ENCODE measurements around the gene MCF2.

Gene MCF2

DNA sequence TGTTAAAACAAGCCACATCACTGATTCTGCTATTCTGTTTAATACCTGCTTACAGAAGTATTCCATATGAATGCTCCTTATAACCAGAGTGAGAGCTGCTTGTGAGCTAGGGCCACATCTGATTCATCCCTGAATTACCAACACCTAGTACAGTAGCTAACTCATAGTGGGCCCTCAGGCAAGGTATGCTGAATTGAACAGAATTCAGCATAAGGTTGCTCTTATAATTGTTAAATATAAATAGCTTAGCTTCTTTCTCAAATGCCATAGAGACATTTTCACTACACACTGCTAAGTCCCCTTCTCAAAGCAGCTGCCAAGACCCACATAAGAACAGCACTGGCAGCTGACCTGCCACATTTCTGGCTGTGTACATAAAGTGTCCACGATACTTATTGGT lies 27.0 kb upstream of the MCF2 start:
- Histone ChIP-seq H3K27ac (no peak overlapping the region), H3K4me3 (no peak overlapping the region)
- no peak for DNase-seq (ENCODE audit: low spot score)
- TF ChIP-seq, protein P1, sequence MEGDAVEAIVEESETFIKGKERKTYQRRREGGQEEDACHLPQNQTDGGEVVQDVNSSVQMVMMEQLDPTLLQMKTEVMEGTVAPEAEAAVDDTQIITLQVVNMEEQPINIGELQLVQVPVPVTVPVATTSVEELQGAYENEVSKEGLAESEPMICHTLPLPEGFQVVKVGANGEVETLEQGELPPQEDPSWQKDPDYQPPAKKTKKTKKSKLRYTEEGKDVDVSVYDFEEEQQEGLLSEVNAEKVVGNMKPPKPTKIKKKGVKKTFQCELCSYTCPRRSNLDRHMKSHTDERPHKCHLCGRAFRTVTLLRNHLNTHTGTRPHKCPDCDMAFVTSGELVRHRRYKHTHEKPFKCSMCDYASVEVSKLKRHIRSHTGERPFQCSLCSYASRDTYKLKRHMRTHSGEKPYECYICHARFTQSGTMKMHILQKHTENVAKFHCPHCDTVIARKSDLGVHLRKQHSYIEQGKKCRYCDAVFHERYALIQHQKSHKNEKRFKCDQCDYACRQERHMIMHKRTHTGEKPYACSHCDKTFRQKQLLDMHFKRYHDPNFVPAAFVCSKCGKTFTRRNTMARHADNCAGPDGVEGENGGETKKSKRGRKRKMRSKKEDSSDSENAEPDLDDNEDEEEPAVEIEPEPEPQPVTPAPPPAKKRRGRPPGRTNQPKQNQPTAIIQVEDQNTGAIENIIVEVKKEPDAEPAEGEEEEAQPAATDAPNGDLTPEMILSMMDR (IDR thresholded peaks at IDR 0.05) = no peak

DNA sequence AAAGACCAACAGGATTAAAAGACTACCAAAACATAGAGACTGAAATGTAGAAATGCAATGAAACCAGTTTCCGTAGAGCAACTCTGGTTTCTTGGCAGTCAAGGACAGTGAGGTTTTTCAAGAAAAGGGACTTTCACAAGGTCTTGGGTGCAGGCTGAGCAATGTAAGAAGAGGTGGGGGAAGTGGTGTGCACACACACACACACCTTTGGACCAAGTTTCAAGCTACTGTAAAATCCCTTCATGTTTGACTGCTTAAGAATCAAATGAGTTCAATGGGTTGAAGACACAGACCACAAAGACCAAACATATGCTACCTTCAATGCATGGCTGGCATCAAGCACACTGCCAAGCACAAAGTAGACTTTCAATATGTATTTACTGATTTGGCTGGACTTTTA lies 17.8 kb upstream of the MCF2 start:
- Histone ChIP-seq H3K4me3 (no peak overlapping the region), H3K27ac (no peak overlapping the region)
- TF ChIP-seq, protein P1 (IDR thresholded peaks at IDR 0.05) = no peak
- no peak for DNase-seq (ENCODE audit: low spot score)

DNA sequence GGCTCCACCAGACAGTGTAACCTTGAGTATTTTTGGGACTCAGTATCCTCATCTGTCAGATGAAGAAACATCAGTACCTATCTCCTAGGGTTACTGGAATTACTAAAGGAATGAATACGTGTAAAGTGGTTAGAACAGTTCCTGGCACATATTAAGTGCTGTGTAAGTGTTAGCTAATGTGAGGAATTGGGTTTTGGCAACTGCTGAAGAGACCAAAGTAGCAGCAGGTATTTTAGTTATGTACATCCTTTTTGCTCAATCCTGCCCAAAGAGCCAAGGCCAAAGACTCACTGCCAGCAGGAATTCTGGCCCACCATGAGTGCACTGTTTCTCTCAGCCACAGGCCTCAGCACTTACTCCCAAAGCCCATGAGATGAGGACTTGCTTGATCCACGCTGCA lies 16.7 kb upstream of the MCF2 start:
- Histone ChIP-seq H3K4me3 (no peak overlapping the region), H3K27ac (no peak overlapping the region)
- no peak for DNase-seq (ENCODE audit: low spot score)
- TF ChIP-seq, protein P1 (IDR thresholded peaks at IDR 0.05) = no peak

DNA sequence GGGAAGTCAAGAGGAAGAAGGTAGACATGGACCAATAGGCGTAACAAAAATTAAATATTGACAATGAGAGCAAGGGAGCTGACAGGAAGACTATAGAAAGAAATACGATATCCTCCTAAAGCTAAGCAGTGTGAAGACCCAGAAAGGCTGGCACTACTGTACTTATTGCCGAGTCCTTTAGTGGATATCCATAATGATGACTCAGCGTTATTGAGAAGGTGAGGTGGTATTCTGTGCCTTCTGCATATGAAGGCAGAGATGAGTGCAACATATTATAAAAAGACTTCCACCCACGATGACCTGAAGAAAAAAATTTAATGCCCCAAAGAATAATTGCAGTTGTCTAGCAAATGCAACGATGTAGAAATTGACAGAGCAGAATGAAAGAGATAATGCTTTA lies 13.0 kb upstream of the MCF2 start:
- TF ChIP-seq, protein P1 (IDR thresholded peaks at IDR 0.05) = no peak
- no peak for DNase-seq (ENCODE audit: low spot score)
- H3K27ac ChIP-seq = no peak overlapping the region
- no peak overlapping the region for H3K4me3 ChIP-seq

DNA sequence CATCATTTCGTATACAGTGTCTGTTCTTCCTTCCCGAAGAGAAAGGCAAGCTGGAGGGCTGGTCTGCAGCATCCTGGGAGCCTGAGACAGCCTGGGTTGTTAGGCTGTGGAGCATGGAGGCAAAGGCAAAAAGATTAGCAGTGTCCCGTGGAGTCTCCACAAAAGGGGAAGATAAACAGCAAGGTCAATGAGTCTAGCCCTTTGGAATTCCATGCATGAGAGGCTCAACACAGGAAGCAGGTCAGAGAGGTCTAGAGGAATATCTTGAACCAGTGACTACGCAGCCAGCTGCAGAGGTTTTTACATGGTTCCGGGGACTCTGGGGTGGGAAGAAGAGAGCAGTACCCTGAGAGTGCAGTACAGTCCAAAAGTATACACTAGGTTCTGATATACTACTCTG lies 12.2 kb upstream of the MCF2 start:
- TF ChIP-seq, protein P1 (IDR thresholded peaks at IDR 0.05) = no peak
- no peak for DNase-seq (ENCODE audit: low spot score)
- Histone ChIP-seq H3K4me3 (no peak overlapping the region), H3K27ac (no peak overlapping the region)

DNA sequence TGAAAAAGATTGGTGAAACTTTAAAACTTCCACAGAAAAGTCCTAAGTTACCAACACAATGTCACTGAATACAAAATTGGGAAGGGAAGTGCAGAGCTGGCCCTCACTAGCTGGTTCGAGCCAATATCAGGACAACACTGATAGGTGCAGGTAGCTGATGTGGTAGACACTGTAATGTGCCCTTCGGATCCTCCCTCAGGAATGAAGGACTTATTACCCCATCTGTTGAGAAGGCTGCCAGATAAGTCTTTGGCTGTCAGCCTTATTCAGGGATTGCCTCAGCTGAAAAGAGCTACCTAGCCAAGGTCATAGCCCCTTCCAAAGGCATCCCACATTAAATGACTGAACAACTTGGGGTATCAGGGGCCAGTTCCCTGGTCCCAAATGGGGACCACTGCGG lies 5.3 kb downstream of the MCF2 start:
- Histone ChIP-seq H3K27ac (no peak overlapping the region), H3K4me3 (no peak overlapping the region)
- DNase-seq (ENCODE audit: low spot score) = no peak
- TF ChIP-seq, protein P1 (IDR thresholded peaks at IDR 0.05) = no peak

DNA sequence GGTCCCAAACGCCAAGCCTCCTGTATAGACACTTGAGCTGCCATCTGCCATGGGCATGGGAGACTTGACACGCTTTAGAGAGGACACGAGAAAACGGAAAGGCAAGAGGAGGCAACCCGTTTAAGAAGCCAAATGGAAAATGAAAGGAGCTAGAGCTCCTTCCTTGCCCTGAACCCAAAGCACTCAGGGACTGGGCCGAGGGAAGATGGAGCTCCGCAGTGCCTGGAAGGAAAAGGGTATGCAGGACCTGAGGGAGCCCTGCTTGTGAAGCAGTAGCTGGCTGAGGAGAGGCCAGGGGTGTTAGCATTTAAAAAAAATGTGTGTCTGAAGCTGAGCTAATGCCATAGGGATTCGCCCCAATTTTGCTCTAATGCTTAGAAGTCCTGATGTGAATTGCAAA lies 15.1 kb downstream of the MCF2 start:
- peak overlapping the region; percentile 71 for H3K4me3 ChIP-seq
- no peak for DNase-seq (ENCODE audit: low spot score)
- TF ChIP-seq, protein P1 (IDR thresholded peaks at IDR 0.05) = no peak

More for the DNA sequence above, 15.1 kb downstream of the MCF2 start:
- no peak overlapping the region for H3K27ac ChIP-seq

Data from coronary artery (tissue), 2 donors.